GM18498 (cell line): ENCODE results near the gene FGFR2.

ENCODE experiments used
- ATAC-seq: cut with Tn5 transposase; IDR thresholded peaks from one replicate; pipeline ENCODE4 v1.9.1; 2021; ENCODE audit warnings: mild to moderate bottlenecking, moderate library complexity; ENCODE audit not compliant: unreplicated experiment

The FGFR2 gene

DNA sequence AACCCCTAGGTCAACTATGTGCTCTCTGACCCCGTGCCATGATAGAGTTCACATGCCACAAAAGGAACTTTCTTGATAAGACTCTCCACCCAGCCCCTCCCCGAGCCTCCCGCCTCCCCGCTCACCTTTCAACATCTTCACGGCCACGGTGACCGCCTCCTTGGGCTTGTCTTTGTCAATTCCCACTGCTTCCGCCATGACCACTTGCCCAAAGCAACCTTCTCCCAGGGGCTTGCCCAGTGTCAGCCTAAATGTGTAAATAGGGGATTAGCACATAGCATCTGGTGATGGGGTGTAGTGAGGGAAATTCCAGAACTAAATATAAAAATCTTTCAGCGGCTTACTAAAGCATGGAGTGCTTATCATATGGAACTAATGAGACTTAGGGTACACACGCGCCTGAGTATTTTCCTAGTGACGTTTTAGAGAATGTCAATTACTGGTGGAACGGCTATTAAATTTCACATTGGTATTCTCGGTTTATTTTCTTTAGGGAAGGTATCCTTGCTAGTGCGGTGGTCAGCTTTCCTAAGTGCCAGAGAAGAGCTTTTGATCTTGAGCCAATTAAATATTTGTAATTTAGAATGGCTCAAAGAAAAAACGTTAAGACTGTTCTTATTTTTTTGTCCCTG lies 97.4 kb downstream of the FGFR2 start:
- no peak for ATAC-seq

DNA sequence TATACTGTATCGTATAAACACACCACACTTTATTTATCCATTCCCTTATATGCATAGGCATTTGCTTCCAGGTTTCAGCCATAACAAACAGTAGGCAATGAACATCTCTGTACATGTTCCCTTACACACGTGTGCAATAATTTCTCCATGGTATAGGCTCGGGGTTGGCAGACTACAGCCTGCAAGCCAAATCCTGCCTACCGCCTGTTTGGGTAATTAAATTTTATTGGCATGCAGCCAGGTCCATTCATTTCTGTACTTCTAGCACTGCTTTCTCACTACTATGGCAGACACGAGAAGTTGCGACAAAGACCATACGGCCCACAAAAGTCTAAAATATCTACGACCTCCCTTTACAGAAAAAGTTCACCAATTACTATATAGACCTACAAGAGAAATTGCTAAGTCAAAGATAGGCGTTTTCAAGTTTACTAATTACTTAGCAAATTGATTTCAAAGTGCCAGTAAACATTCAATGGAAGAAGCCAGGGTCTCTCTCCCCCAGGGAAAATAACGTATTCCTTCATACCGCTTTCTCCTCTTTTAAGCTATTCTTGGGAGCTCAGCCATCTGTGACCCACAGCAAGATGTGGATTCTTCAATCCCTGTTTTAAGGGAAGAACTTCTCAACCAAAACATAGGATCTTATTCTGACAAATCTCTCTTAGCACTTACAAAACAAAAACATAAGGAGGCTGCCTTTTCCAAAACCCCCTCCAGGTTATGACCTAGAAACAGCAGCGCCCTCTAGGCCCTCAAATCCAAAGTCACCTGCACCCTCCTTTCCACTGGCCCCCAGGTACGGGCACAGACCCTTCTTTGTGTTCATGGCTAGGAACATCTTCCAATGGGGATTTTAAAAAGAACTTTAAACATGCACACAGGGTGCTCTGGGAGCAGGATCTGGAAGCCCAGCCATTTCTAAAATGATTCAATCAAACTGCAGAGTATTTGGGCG lies 100.5 kb downstream of the FGFR2 start:
- no peak for ATAC-seq

DNA sequence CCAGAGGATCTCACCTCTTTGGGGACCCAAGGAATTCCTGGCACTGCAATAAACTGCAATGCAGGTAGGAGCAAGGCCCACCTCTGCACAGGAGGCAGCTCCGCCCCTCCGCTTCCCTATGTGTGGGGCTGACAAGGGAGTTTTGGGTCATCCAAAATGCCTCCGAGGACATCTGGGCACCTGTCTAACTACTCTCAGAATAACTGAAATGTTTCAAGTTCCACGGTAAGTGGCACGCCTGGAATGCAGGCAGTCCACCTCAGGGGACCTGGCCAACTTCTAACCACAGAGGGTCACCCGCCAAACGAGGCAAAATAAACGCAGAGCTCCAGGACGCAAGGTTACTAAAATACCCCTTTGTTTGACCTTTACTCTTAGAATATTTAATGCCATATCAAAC lies 102.5 kb downstream of the FGFR2 start:
- no peak for ATAC-seq

DNA sequence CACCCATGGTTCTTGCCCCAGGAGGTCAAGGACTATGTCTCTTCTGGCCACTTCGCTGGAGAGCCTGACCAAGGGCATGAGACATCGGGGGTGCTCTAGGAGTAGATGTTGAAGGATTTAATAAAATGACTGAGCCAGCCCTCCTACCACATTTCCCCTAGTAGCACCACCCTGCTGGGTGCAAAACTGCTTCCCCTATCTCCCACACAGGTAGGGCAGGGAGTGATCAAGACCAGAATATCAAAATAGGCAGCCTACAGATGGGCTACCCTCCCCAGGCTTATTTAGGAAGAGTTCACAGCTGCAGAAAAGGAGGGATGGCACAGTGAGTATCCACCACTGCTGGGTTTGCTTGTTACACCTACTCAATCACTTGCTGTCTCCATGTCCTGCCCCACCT lies 103.9 kb downstream of the FGFR2 start:
- no peak for ATAC-seq

DNA sequence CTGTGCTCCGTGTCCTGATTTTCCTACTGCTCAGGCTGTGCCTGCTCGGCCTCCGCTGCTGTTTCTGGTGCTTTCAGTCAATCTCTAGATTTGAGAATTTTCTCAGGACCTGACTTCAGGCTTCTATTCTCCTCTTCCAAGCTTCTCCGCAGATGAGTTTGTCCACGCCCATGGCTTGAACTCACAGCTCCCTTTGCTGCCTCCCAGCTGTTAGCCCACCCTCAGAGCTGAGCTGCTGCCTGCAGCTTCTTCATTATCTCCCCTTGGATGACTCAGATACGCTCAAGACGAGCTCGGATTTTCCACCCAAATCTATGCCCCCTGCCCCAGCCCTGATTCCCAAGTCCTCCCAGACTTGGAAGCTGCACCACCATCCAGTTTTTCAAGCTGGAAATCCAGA lies 104.7 kb downstream of the FGFR2 start:
- no peak for ATAC-seq

DNA sequence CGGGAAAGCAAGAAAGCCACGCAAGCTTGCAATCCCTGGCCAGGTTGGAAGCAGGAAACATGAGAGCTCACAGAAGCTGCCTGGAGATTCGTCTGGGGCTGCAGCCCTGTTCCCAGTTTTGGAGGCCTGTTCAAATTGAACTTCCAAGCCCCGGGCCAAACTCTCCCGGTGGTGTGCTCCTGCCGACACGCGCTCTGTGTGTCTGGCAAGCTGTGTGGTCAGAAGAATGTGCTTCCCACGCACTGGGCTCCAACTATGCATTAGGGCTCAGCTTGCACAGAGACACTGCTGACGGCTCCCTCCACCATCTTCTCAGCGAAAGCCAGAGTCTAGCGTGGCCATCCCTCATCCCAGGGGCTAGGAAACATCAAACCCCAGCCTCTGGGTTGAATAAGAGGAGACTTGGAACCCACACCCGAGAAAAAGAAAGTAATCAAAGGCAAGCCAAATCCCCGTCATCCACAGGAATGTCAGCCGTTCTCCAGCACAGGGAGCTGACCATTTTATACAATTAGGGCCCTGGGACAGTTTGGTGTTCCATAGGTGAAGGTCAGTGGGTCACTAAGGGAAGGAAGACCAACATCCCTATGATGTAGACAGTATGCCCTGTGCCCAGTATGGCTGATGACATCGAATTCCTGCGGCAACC lies 107.2 kb downstream of the FGFR2 start:
- ATAC-seq: no peak

DNA sequence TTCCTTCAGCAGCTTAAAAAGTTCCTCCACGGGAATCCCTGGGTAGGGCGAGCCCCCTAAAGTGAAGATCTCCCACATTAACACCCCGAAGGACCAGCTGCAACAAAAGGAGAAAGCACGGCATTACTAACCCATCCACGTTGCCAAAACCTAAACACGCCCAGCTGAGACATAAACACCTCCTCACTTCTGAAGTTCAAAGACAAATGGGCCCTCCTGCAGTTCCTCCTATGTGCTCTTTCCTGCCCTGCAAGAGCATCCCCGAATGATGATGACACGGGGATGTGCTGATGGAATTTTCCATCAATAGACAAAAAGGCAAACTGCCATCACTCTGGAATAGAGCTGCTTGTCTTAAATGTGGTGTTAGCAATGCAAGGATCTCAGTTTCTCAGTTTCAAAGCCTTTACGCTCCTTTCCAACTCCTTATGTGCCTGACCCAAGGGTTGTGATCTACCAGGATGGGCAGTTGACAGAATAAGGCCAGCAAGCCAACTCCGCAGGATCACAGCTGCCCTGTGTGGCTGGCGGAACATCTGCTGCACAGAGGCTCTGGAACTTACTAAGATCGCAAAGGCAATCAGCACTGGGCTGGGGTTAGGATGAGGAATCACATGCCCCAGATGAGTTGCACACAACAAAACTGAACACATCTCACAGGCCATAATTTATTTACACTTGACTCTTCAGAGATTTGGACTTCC lies 112.7 kb downstream of the FGFR2 start:
- ATAC-seq: no peak

DNA sequence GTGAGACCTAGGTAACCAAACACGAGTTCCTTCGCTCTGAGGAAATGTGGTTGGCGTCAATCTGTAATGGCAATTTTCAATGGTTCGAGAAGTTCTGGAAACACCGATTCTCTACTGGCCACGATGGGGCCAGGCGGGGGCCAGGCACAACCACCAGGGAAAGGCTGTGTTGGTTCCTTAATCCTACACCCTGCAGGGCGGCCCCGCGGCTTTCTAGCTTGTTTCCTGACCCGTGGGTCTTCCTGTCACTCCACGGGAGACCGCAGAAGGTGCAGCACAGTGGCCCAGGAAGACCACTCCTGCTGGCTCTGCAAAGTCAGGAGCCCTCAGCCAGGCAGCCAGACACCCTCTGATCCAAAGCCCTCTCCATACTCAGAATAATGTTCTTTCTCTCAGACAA lies 113.4 kb downstream of the FGFR2 start:
- ATAC-seq: no peak

DNA sequence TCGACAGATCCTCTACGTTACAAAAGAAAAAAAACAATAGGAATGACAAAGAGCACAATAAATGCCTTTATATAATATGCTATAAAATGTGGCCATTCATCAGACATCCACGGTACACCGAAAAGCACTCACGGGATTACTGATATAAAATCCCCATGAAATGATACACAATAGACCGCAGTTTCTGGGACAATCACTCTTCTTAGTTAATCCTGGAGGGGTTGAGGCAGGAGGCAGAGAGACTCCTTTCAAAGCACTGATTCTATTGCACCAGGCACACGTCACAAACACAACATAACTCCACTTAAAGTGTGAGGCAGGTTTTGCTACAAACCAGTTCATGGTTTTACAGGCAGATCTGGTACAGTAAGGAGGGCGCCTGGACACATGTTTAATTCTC lies 113.8 kb downstream of the FGFR2 start:
- ATAC-seq: no peak

DNA sequence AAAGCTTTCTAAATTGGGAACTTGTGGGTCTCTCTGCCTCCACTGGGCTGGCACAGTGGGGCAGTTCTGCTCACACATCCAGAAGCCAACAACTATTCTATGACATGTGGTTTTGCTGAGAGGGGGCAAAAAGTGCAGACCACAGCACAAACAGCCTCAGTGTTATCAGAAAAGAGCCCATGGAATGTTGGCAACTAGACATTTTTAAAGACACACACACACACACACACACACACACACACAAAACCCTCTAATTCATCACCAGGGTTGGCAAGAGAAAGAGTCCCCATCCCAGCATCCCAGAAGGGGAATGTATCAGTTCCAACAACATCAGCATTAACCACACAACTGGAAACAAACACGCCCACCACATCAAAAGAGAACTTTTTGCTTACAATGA lies 117.1 kb downstream of the FGFR2 start:
- ATAC-seq: no peak

DNA sequence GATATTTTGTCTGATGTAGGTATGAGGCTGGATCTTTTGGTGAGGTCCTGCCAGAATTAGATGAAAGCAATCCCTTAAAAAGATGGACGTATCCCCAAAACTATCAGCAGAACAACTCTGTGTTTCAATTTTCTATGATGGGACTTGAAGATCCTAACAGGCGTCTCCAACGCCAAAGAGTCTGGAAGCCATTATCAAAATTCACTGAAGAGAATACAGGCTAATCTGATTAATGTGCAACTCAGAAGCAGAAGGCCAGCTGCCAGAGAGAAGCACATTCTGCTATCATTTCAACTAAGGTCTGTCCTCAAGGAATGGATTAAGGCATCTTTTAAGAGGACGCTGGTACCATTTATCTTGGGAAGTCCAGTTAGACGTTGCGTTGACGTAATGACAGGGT lies 119.7 kb downstream of the FGFR2 start:
- ATAC-seq: no peak

DNA sequence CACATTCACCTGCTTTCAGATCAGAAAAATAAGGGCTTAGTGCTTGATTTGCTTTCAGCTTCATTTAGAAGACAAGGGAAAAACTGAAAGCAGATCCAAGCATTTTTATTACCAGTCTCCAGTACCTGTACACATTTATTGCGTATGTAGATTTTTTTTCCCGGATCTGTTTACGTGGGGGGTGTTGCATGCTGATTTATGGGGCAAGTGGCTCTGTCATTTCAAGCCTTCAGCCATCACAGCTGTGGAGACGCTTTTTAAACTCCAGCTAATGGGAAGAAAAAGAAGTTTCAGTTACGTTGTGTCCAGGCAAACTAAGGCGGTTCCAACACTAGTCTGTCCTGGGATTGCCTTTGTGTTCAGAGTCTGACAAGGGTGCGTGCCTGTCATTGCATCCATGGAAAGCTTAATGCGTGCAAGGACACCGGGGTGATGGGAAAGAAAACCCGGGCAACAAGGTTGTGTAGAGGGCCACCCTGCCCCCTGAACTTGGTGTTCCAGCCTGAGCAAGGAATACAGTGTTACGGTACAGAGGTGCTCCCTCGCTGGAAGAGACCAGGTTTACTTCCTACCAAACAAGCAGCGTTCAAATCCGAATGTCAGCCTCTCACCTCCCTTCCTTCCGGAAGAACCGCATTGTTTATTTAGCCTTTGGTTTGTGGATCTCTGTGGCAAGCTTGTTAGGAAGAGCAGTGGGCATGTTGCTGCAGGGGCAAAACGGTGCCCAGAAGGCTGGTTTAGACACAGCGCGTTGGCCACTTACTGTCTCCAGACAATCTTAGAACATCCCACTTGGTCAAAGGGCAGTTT lies 128.2 kb downstream of the FGFR2 start:
- ATAC-seq: no peak

DNA sequence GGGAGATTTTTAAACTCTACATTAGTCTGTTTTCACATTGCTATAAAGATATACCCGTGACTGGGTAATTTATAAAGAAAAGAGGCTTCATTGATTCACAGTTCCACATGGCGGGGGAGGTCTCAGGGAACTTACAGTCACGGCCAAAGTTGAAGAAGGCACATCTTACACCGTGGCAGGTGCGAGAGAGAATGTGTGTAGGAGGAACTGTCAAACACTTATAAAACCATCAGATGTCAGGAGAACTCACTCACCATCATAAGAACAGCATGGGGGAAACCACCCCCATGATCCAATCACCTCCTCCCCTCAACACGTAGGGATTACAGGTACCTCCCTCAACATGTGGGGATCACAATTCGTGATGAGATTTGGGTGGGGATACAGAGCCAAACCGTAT lies 129.5 kb downstream of the FGFR2 start:
- ATAC-seq: no peak

DNA sequence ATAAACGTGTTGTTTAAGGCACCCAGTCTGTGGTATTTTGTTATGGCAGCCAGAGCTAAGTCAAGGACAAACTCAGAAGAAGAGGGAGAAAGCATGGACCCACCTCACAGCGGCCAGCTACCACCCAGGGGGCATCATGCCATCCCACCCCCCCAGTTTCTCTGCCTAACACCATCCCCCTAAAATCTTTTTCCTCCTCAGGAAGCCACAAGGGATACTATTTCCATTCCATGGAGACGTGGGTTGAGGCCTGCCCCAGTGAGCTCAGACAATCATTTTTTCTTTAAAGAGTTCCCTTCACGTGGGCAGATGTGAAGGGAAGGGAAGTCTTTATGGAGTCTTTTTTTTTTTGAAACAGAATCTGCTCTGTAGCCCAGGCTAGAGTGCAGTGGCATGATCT lies 131.8 kb downstream of the FGFR2 start:
- ATAC-seq: no peak

DNA sequence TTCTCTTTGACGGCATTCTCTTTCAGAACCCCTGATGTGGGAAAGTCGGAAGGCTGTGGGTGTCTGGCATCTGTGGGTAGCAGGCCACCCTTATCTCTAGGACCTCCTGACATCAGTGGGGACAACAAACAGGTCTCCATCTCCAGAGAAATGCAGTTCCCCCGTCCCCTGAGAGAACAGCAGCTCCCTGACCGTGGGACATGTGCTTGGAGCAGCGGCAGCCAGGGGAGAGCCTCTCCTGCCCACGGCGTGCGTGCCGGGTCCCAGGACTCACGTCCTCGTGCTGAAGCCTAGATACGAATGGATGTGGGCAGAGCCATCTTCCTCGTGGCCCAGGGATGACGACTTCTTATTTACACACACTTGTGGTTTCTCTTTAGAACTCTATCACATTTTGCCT lies 133.0 kb downstream of the FGFR2 start:
- ATAC-seq: no peak

DNA sequence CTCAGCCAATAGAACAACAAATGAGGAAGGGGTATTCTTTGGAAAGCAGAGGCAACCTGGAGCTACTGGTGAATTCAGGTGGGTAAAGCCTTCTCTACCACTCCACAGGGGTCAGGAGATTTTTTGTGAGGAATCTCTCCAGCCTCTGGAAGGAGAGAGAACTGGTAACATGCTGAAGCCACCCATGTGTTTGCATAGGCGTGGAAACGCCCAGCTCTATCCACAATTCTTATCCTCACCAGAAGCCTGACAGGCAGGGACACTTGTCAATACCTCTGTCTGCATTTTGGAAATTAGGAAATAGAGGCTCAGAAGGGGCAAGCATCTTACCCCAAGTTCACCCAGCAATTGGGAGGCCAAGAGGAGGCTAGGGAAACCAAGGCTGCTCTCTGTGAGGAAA lies 133.7 kb downstream of the FGFR2 start:
- ATAC-seq: no peak

DNA sequence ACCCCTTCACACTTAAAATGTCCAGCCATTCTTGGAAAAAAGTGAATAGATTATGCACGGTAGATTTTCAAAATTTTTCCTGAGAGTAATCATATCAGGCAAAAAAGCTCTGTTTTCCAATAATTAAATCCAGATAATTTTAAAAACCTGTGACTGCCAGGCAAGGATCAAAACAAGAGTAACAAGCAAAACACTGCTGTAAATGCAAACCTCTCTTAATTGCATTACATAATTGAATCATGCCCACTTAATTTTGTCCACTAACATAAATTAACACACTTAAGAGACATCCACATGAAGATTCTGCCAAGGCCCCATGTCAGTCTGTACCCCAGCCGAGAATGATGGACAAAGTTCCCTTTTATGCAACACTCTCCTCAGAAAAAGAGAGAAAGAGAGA lies 135.3 kb downstream of the FGFR2 start:
- no peak for ATAC-seq

DNA sequence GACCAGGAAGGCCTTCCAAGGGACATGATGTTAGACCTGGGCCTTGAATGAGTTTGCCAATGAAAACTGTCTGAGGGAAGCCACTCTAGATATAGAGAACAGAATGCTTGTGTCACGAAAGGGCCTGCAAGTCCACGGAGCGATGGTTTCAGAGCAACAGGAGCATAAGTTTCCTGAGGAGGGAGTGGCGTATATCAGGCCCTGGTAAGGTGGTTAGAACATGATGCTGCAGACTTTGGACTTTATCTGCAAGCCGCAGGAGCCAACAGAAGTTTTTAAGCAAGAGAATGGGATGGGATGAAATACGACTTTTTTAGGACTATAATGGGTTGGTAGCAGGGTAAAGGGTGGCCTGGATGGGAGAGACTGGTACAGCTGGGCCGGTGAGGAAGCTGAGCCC lies 136.0 kb downstream of the FGFR2 start:
- no peak for ATAC-seq

DNA sequence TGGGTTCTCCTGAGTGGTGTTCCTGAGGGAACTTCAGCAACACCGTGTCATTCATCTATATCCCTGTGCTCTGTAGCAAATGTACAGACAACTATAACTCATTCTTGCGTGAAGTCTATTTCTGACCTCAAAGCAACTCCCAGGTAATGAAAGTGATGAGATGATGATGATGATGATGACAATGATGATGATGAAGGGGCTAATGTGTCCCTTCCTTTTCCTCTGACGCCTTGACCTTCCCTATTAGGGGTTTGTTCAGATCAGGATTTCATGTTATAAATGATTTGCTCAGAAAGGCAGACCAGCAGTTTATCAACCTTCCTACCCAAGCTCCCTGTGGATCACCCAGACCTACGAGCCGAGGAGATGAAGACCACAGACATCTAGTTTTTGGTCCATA lies 136.9 kb downstream of the FGFR2 start:
- ATAC-seq: no peak

DNA sequence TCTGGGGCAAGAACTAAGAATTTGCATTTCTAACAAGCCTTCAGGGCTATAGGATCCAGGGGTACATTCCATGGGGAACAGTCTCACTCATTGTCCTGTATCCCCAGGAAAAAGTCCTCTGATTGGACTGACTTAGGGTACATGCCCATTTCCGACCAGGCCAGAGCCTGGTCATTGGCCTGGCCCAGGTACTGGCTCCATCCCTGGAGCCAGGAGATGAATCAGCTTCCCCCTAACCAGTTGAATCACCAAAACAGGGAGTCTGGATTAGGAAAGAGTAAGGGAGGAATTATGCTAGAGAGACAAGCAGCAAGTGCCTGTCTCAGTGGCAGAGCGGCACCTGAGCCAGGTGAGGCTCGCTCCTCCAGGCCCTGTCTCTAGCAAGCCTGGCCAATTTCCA lies 137.5 kb downstream of the FGFR2 start:
- ATAC-seq: no peak
